ENCODE measurements around the gene CABP2.

Gene CABP2

GRCh38 chr11:67493548-67494370, 29.5 kb downstream of the CABP2 start:
- H3K4me3 ChIP-seq (ENCODE audit: low read length) = no peak overlapping the region
- no peak for DNase-seq (ENCODE audit: low read depth)
- no peak for TF ChIP-seq CTCF (IDR thresholded peaks at IDR 0.05; ENCODE audit: insufficient read depth, low read depth, low read length, missing control alignments)

- no peak for DNase-seq (ENCODE audit: low read depth)
- no peak overlapping the region for H3K4me3 ChIP-seq (ENCODE audit: low read length)
- TF ChIP-seq CTCF (IDR thresholded peaks at IDR 0.05; ENCODE audit: insufficient read depth, low read depth, low read length, missing control alignments) = no peak
Measured at GRCh38 chr11:67492801-67493547, 30.3 kb downstream of the CABP2 start.

GRCh38 chr11:67492069-67492727, 31.0 kb downstream of the CABP2 start:
- TF ChIP-seq CTCF (IDR thresholded peaks at IDR 0.05; ENCODE audit: insufficient read depth, low read depth, low read length, missing control alignments) = no peak
- H3K4me3 ChIP-seq (ENCODE audit: low read length) = no peak overlapping the region
- no peak for DNase-seq (ENCODE audit: low read depth)

- no peak for DNase-seq (ENCODE audit: low read depth)
- no peak overlapping the region for H3K4me3 ChIP-seq (ENCODE audit: low read length)
- no peak for TF ChIP-seq CTCF (IDR thresholded peaks at IDR 0.05; ENCODE audit: insufficient read depth, low read depth, low read length, missing control alignments)
Measured at GRCh38 chr11:67491276-67492068, 31.8 kb downstream of the CABP2 start.

- TF ChIP-seq CTCF (IDR thresholded peaks at IDR 0.05; ENCODE audit: insufficient read depth, low read depth, low read length, missing control alignments) = no peak
Measured at GRCh38 chr11:67490727-67491065, 32.5 kb downstream of the CABP2 start.

GRCh38 chr11:67489885-67490726, 33.1 kb downstream of the CABP2 start:
- TF ChIP-seq CTCF (IDR thresholded peaks at IDR 0.05; ENCODE audit: insufficient read depth, low read depth, low read length, missing control alignments) = no peak
- no peak for DNase-seq (ENCODE audit: low read depth)
- no peak overlapping the region for H3K4me3 ChIP-seq (ENCODE audit: low read length)

More at GRCh38 chr11:67490727-67491065, 32.5 kb downstream of the CABP2 start:
- no peak for DNase-seq (ENCODE audit: low read depth)
- H3K4me3 ChIP-seq (ENCODE audit: low read length) = no peak overlapping the region

All from epithelial cell of esophagus (primary cell).